Sigmoid colon (tissue), 7 donors: ENCODE results near the gene KCNK6. TPM values are rescaled to one million over a fixed set of nuclear protein-coding genes. Genes with fewer than 3 reads are reported as not detected.

ENCODE experiments used
- DNase-seq: peaks from one replicate; pipeline ENCODE4 v3.0.0-alpha.2; 2019
- H3K27ac ChIP-seq, 4 donors: fragments of 200-600 bp; sonication (generic); one replicate each; pipeline ENCODE4 v1.5.1; 2016 to 2019; ENCODE audit warnings: mild to moderate bottlenecking in 1 of 4
- H3K27me3 ChIP-seq, 3 donors: fragments of 200-600 bp; sonication (generic); one replicate each; pipeline ENCODE4 v1.5.1; 2019; ENCODE audit warnings: mild to moderate bottlenecking in 1 of 3
- H3K36me3 ChIP-seq, 4 donors: fragments of 200-600 bp; sonication (generic); one replicate each; pipeline ENCODE4 v1.5.1; 2016 to 2019
- H3K4me1 ChIP-seq, 4 donors: fragments of 200-600 bp; sonication (generic); one replicate each; pipeline ENCODE4 v1.5.1; 2017 to 2019
- H3K4me3 ChIP-seq, 4 donors: fragments of 200-600 bp; sonication (generic); one replicate each; pipeline ENCODE4 v1.5.1; 2017 to 2019; ENCODE audit warnings: mild to moderate bottlenecking in 2 of 4, moderate library complexity in 1 of 4
- H3K9me3 ChIP-seq, 4 donors: fragments of 200-600 bp in 3 of 4; sonication (generic) in 3 of 4; one replicate each; pipeline versions ENCODE4 v1.5.1 to v1.6.1; 2013 to 2019
- CTCF ChIP-seq, 4 experiments: fragments of 450-650 bp in 3 of 4; fragments of 200-600 bp in 1 of 4; IDR thresholded peaks; one replicate each; pipeline ENCODE4 v1.5.1; 2016 to 2019; ENCODE audit warnings: antibody characterized with exemption in 4 of 4, mild to moderate bottlenecking in 3 of 4, moderate library complexity in 2 of 4
- EP300 ChIP-seq, 4 donors: sonication (generic); formaldehyde crosslinking; IDR thresholded peaks; one replicate each; pipeline ENCODE4 v1.6.1; 2017; ENCODE audit warnings: antibody characterized with exemption in 4 of 4
- POLR2A ChIP-seq, 2 donors: fragments of 450-650 bp; IDR thresholded peaks; one replicate each; pipeline ENCODE4 v1.6.1; 2016; ENCODE audit warnings: antibody characterized with exemption in 2 of 2, mild to moderate bottlenecking in 2 of 2, moderate library complexity in 2 of 2
- POLR2AphosphoS5 ChIP-seq, 4 donors: sonication (generic); formaldehyde crosslinking; IDR thresholded peaks; one replicate each; pipeline ENCODE4 v1.6.1; 2017; ENCODE audit warnings: antibody characterized with exemption in 4 of 4
- WGBS, 2 donors: extraction: QIAGEN DNeasy Blood & Tissue Kit; methylation state at CpG; one replicate each; pipeline ENCODE4 v1.1.7; 2013; 5-methylcytosine and 5-hydroxymethylcytosine counted together
- intact Hi-C: fragments of 100-400 bp; cut with DNase I; formaldehyde crosslinking; loops from one replicate; pipeline ENCODE4 v1.15.1; 2023
- polyA plus RNA-seq, 3 donors: library from polyadenylated mRNA; stranded (reverse); fragments of 200-250 nt; gene quantifications; one replicate each; pipeline ENCODE4 v1.2.3, GENCODE V29; 2013
- total RNA-seq, 4 donors: library from RNA; depleted of rRNA; stranded (reverse); fragments of >200 nt; gene quantifications; one replicate each; pipeline ENCODE4 v1.1.0, GENCODE V29; 2016
- donor health status: healthy with polysubstance abuse.
- donor health status: Bipolar disorder and iron deficiency.
- donor health status: healthy.

The KCNK6 gene
- total and polyA plus RNA-seq, 7 donors: 5.4 to 24.6 (median 12.1) TPM

DNA sequence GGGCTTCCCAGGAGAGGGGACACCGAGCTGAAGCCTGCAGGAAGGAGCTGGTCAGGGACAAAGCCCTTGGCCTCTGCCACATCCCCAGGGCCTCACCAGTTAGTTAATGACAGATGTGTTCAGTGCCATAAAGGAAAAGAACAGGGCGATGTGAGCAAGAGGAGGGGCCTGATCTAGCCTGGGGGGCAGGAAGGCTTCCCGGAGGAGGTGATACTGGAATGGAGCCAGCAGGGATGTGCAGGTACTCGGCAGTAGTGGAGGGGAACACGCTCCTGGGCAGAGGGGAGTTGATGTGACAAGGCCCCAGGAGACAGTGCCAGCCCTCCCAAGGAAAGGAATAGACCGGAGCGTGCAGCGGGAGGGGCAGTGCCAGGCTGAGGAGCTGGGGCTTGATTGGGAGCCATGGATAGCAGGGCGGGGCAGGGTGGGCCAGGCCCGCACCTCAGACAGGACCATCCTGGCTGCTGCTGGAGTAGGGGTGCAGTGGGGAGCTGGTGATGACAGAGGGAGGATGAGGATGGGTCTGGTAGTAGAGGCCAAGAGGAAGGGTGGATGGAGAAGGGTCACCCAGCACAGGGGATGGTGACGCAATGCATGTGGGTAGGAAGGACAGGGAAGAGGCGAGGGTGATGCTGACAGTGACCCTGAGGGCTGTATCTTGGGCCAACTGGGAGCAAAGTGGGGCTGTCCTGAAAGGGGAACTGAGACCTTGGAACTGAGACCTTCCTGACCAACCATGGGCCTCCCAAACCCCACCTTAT lies 11.5 kb upstream of the KCNK6 start:
- Histone ChIP-seq H3K9me3 (no peaks in the 10 kb centered on the region), H3K27me3 (no peaks in the 10 kb centered on the region), H3K4me1 (no peaks in the 10 kb centered on the region), H3K36me3 (peaks cover 0 to 46% (median 24%) of the 10 kb centered on the region in 4 donors), H3K4me3 (no peak overlapping the region), H3K27ac (no peak overlapping the region)
- WGBS, 2 donors: 81 to 89% methylated on average over 12 of the region's 12 CpGs
- intact Hi-C loops: no loop called here
- DNase-seq: no peak
- TF ChIP-seq POLR2AphosphoS5 (IDR thresholded peaks at IDR 0.05) (no peak), CTCF (IDR thresholded peaks at IDR 0.05) (no peak), EP300 (IDR thresholded peaks at IDR 0.05) (no peak), POLR2A (IDR thresholded peaks at IDR 0.05) (no peak)

DNA sequence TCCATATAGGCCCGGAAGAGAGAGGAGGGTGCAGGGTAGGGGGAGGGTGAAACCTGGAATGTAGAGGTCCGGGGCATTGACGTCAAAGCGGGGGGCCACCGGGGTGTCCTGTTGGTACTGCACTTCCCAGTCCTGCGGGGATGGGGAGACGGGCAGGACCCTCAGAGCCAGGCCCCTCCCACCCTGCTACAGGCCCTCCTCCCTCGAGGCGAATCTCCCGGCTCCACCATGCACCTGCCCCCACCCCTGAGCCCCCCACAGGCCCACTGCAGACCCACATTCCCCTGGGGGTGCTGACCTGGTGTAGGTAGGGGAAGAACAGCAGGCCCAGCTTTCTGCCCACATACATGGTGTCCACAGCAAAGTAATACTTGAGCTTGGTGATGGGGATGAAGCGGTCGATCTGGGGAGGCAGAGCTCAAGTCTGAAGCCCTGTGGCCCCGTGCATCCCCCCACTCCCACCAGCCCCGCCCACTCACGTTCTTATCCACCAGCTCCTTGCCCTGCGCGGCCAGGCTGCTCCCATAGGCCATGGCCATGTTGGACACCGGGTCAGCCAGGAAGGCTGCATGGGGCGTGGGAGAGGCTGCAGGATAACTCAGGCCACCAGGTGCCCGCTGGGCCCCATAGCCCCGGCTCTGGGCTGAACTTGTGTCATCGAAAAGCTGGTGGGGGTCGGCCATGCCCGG lies 10.6 kb upstream of the KCNK6 start:
- H3K4me3 ChIP-seq: no peak overlapping the region
- TF ChIP-seq CTCF (IDR thresholded peaks at IDR 0.05) (no peak), POLR2AphosphoS5 (IDR thresholded peaks at IDR 0.05) (no peak), POLR2A (IDR thresholded peaks at IDR 0.05) (no peak), EP300 (IDR thresholded peaks at IDR 0.05) (no peak)
- intact Hi-C loops: no loop called here
- H3K9me3 ChIP-seq: no peaks in the 10 kb centered on the region
- no peak overlapping the region for H3K27ac ChIP-seq
- H3K27me3 ChIP-seq: no peaks in the 10 kb centered on the region
- no peaks in the 10 kb centered on the region for H3K4me1 ChIP-seq
- WGBS, 2 donors: 83 to 93% methylated on average over 24 of the region's 24 CpGs
- no peak for DNase-seq
- peaks cover 0 to 46% (median 24%) of the 10 kb centered on the region in 4 donors for H3K36me3 ChIP-seq

DNA sequence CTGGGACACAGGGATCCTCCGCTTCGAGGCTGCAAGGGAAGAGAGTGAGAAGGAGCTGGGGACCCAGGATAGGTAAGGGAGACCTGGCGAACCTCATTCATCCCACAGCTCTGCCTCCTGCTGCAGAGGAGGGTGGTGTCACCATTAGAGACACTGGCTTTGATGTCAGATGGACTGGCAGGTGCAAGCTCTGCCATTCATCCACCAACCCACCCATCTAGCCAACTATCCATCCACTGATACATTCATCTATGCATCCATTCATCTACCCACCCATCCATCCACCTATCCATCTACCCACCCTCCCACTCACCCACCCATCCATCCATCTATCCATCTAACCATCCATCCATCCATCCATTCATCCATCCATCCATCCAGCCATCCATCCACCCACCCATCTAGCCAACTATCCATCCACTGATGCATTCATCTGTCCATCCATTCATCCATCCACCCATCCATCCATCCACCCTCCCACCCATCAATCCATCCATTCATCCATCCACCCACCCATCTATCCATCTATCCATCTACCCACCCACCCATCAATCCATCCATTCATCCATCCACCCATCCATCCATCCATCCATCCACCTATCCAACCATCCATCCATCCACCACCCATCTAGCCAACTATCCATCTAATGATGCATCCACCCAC lies 9.9 kb upstream of the KCNK6 start:
- 94 to 99% methylated on average over 3 of the region's 3 CpGs for WGBS, 2 donors
- H3K27ac ChIP-seq: no peak overlapping the region
- peaks cover 0 to 41% (median 24%) of the 10 kb centered on the region in 4 donors for H3K36me3 ChIP-seq
- no peak overlapping the region for H3K4me3 ChIP-seq
- no peaks in the 10 kb centered on the region for H3K9me3 ChIP-seq
- H3K27me3 ChIP-seq: no peaks in the 10 kb centered on the region
- TF ChIP-seq POLR2A (IDR thresholded peaks at IDR 0.05) (no peak), EP300 (IDR thresholded peaks at IDR 0.05) (no peak), POLR2AphosphoS5 (IDR thresholded peaks at IDR 0.05) (no peak), CTCF (IDR thresholded peaks at IDR 0.05) (no peak)
- intact Hi-C loops: no loop called here
- no peak for DNase-seq
- H3K4me1 ChIP-seq: peaks cover 0 to 2% (median 1%) of the 10 kb centered on the region in 4 donors

DNA sequence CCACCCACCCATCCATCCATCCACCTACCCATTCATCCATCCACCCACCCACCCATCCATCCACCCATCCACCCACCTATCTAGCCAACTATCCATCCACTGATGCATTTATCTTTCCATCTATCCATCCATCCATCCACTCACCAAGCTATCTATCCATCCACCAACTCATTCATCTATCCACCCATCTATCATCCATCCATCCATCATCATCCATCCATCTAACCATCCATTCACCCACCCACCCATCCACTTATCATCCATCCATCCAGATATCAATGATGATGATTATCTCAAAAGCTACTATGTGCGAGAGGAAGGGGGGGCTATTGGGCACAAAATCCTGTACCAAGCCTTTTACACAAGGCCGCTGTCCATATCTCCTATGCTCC lies 9.4 kb upstream of the KCNK6 start:
- WGBS, 2 donors: 97 to 99% methylated on average over 2 of the region's 2 CpGs
- no peak for DNase-seq

More for the DNA sequence above, 9.4 kb upstream of the KCNK6 start:
- H3K36me3 ChIP-seq: peaks cover 0 to 36% (median 21%) of the 10 kb centered on the region in 4 donors
- intact Hi-C loops: no loop called here
- H3K4me1 ChIP-seq: peaks cover 0 to 7% (median 6%) of the 10 kb centered on the region in 4 donors
- no peaks in the 10 kb centered on the region for H3K27me3 ChIP-seq
- no peak overlapping the region for H3K27ac ChIP-seq
- TF ChIP-seq POLR2AphosphoS5 (IDR thresholded peaks at IDR 0.05) (no peak), POLR2A (IDR thresholded peaks at IDR 0.05) (no peak), CTCF (IDR thresholded peaks at IDR 0.05) (no peak), EP300 (IDR thresholded peaks at IDR 0.05) (no peak)
- no peaks in the 10 kb centered on the region for H3K9me3 ChIP-seq
- H3K4me3 ChIP-seq: no peak overlapping the region
